Keratinocyte (primary cell): ENCODE results near the gene CYB561. TPM values are rescaled to one million over a fixed set of nuclear protein-coding genes. Genes with fewer than 3 reads are reported as not detected.
"Not testable (repeated sequence)": the region's sequence is repeated elsewhere in the genome, so short reads cannot be mapped to it uniquely, and the experiment has no call there.

Experiments
- DNase-seq: peaks from one replicate; pipeline ENCODE4 v3.0.0-alpha.2; 2011; ENCODE audit warnings: low read depth, missing footprints, low spot score
- FAIRE-seq: peaks from 2 replicates; lab custom pipeline; 2011; peaks lifted over from hg19 to GRCh38; lab: Jason Lieb, UNC
- H2AFZ ChIP-seq: 2 replicates; pipeline ENCODE4 v1.6.0; 2012; ENCODE audit warnings: low read length, control low read depth, inconsistent platforms; ENCODE audit not compliant: control insufficient read depth
- H3K27ac ChIP-seq: 2 replicates; pipeline ENCODE4 v1.5.1; 2011; ENCODE audit warnings: low read length; ENCODE audit not compliant: control insufficient read depth, insufficient read depth
- H3K27me3 ChIP-seq: 3 replicates; pipeline ENCODE4 v1.6.0; 2011; ENCODE audit warnings: low read length; ENCODE audit not compliant: control insufficient read depth, insufficient read depth; ENCODE audit errors: extremely low read depth
- H3K36me3 ChIP-seq, 2 experiments: 2 replicates in 1 of 2; 3 replicates in 1 of 2; pipeline ENCODE4 v1.5.1; 2011; ENCODE audit warnings: low read length in 2 of 2, mild to moderate bottlenecking in 1 of 2; ENCODE audit not compliant: control insufficient read depth in 2 of 2, insufficient read depth in 2 of 2; ENCODE audit errors: extremely low read depth in 1 of 2
- H3K4me1 ChIP-seq: 3 replicates; pipeline ENCODE4 v1.5.1; 2011; ENCODE audit warnings: low read length; ENCODE audit not compliant: control insufficient read depth, insufficient read depth; ENCODE audit errors: extremely low read depth
- H3K4me2 ChIP-seq: 3 replicates; pipeline ENCODE4 v1.6.0; 2011; ENCODE audit warnings: low read depth, low read length; ENCODE audit not compliant: control insufficient read depth, insufficient read depth; ENCODE audit errors: extremely low read depth
- H3K4me3 ChIP-seq, 3 experiments: fragments of 200-600 bp in 1 of 3; sonication (generic) in 1 of 3; 2 replicates in 2 of 3; 3 replicates in 1 of 3; pipeline ENCODE4 v1.5.1; 2011 to 2016; ENCODE audit warnings: low read length in 3 of 3, mild to moderate bottlenecking in 3 of 3, control low read depth in 2 of 3, inconsistent platforms in 1 of 3, low read depth in 1 of 3, mixed read lengths in 1 of 3, mixed run types in 1 of 3, moderate library complexity in 1 of 3; ENCODE audit not compliant: control insufficient read depth in 2 of 3, insufficient read depth in 2 of 3; ENCODE audit errors: extremely low read depth in 1 of 3
- H3K79me2 ChIP-seq: 2 replicates; pipeline ENCODE4 v1.6.0; 2012; ENCODE audit warnings: low read length; ENCODE audit not compliant: control insufficient read depth, insufficient read depth
- H3K9ac ChIP-seq: 3 replicates; pipeline ENCODE4 v1.6.0; 2011; ENCODE audit warnings: low read length; ENCODE audit not compliant: control insufficient read depth, insufficient read depth; ENCODE audit errors: extremely low read depth
- H3K9me1 ChIP-seq: 3 replicates; pipeline ENCODE4 v1.6.0; 2011; ENCODE audit warnings: low read length; ENCODE audit not compliant: control insufficient read depth, insufficient read depth; ENCODE audit errors: extremely low read depth
- H3K9me3 ChIP-seq: 2 replicates; pipeline ENCODE4 v1.5.1; 2012; ENCODE audit warnings: low read depth, low read length; ENCODE audit not compliant: control insufficient read depth
- H4K20me1 ChIP-seq: 3 replicates; pipeline ENCODE4 v1.6.0; 2011; ENCODE audit warnings: low read length; ENCODE audit not compliant: control insufficient read depth, insufficient read depth; ENCODE audit errors: extremely low read depth
- EZH2 ChIP-seq: IDR thresholded peaks from one replicate; pipeline ENCODE4 v1.6.1; 2012; ENCODE audit warnings: inconsistent platforms, mild to moderate bottlenecking, low read length, moderate library complexity
- dilution Hi-C: fragments of 300-500 bp; cut with MboI; formaldehyde crosslinking; loops from one replicate; pipeline ENCODE4 v1.7.0; 2020; ENCODE audit warnings: low sequenced_read_pairs; ENCODE audit not compliant: extremely low pct_ligation_motif_present
- polyA plus RNA-seq, 5 experiments: library from polyadenylated mRNA; depleted of rRNA in 3 of 5; stranded (reverse) in 3 of 5; stranded (forward) in 1 of 5; unstranded in 1 of 5; fragments of >200 nt; gene quantifications; 1 replicate in 1 of 5; 2 replicates in 3 of 5; 3 replicates in 1 of 5; pipeline versions ENCODE4 v1.2.1 to v1.2.3, GENCODE V29; 2011 to 2012; ENCODE audit warnings: missing spikeins in 2 of 5, low read depth in 1 of 5, low replicate concordance in 1 of 5
- TF ChIP-seq, protein P1 (sequence below), 3 experiments: IDR thresholded peaks in 1 of 3; conservative IDR thresholded peaks in 1 of 3; optimal IDR thresholded peaks in 1 of 3; 2 replicates in 2 of 3; 3 replicates in 1 of 3; pipeline versions ENCODE3 to v1.5.1; 2011; ENCODE audit warnings: low read length in 3 of 3, mild to moderate bottlenecking in 3 of 3, moderate library complexity in 2 of 3, control low read depth in 1 of 3, inconsistent platforms in 1 of 3; ENCODE audit not compliant: insufficient read depth in 2 of 3; ENCODE audit errors: extremely low read depth in 1 of 3

The CYB561 gene
- polyA plus RNA-seq, 1 donor (not counting 4 experiments of a cell fraction or from before 2014, with no cell fraction given) = 14.4 TPM

DNA sequence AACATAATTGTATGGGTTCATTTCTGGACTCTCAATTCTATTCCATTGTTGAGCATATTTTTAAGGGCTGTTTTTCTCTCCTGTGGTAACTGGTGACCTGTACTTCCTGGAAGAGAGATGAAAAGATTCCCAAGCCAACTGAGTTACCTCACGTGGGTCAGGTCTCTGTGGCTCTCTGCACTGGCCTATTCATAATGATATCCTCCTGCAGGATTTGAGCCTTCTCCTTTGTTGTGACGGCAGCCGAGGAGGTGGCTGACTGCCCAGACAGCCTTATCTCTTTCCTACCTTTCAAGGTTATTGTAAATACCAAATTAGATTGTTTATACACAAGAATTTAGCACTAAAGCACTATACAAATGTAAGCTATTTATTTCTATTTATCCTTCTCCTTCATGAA is 28.1 kb upstream of the CYB561 start:
- no peak overlapping the region for H2AFZ ChIP-seq

DNA sequence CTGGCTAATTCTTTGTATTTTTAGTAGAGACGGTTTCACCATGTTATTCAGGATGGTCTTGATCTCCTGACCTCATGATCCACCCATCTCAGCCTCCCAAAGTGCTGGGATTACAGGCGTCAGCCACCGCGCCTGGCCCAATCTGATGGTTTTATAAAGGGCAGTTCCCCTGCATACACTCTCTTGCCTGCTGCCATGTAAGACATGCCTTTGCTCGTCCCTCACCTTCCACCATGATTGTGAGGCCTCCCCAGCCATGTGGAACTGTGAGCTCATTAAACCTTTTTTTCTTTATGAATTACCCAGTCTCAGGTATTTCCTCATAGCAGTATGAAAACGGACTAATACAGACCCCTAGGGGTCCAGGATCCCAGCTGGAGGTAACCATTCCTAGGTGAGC is 22.0 kb upstream of the CYB561 start:
- H3K9me1 ChIP-seq, H4K20me1 ChIP-seq, dilution Hi-C loops, H3K27ac ChIP-seq, H3K9ac ChIP-seq, H3K4me3 ChIP-seq, H3K79me2 ChIP-seq, DNase-seq, H3K27me3 ChIP-seq, FAIRE-seq, H3K4me2 ChIP-seq, H2AFZ ChIP-seq, H3K4me1 ChIP-seq, H3K36me3 ChIP-seq, H3K9me3 ChIP-seq: not testable (repeated sequence)

More for the DNA sequence above, 28.1 kb upstream of the CYB561 start:
- H4K20me1 ChIP-seq = no peaks in the 10 kb centered on the region
- no peaks in the 10 kb centered on the region for H3K9me1 ChIP-seq
- H3K27me3 ChIP-seq = peaks cover 33% of the 10 kb centered on the region
- H3K4me1 ChIP-seq = peaks cover 14% of the 10 kb centered on the region
- H3K9ac ChIP-seq = no peak overlapping the region
- DNase-seq = no peak
- no peaks in the 10 kb centered on the region for H3K79me2 ChIP-seq
- H3K4me2 ChIP-seq = no peak overlapping the region
- H3K9me3 ChIP-seq = no peaks in the 10 kb centered on the region
- no peak for TF ChIP-seq EZH2
- TF ChIP-seq, protein P1, sequence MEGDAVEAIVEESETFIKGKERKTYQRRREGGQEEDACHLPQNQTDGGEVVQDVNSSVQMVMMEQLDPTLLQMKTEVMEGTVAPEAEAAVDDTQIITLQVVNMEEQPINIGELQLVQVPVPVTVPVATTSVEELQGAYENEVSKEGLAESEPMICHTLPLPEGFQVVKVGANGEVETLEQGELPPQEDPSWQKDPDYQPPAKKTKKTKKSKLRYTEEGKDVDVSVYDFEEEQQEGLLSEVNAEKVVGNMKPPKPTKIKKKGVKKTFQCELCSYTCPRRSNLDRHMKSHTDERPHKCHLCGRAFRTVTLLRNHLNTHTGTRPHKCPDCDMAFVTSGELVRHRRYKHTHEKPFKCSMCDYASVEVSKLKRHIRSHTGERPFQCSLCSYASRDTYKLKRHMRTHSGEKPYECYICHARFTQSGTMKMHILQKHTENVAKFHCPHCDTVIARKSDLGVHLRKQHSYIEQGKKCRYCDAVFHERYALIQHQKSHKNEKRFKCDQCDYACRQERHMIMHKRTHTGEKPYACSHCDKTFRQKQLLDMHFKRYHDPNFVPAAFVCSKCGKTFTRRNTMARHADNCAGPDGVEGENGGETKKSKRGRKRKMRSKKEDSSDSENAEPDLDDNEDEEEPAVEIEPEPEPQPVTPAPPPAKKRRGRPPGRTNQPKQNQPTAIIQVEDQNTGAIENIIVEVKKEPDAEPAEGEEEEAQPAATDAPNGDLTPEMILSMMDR (optimal IDR thresholded peaks at IDR 0.05 in 1 of 3, IDR thresholded peaks at IDR 0.05 in 1 of 3, conservative IDR thresholded peaks at IDR 0.05 in 1 of 3; ENCODE audit: extremely low read depth in 1 of 3, insufficient read depth in 2 of 3, low read length in 3 of 3) = no peak
- dilution Hi-C loops = no loop called here
- H3K27ac ChIP-seq = no peak overlapping the region
- no peaks in the 10 kb centered on the region for H3K36me3 ChIP-seq
- H3K4me3 ChIP-seq = no peak overlapping the region
- FAIRE-seq = no peak

DNA sequence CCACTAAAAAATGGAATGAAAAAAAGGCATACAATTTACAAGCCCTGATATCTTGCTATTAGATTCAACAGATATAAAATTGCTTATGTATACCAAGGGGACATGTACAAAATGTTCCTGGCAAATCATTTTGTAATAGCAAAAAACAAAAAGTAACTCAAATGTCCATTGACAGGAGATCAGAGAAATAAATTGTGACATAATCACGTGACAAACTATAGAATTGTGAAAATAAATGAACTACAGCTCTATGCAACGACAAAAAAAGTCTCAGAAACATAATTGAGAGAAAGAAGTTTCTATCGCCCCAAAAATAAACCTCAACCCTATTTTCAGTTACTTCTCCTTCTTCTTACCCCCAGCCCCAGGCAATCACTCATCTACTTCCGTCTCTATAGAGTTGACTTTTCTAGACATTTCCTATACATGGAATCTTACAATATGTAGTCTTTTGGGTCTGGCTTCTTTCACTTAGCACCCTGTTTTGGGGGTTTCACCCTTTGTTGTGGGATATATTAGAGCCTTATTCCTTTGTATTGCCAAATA is 18.7 kb upstream of the CYB561 start:
- Histone ChIP-seq H3K9me1 (no peaks in the 10 kb centered on the region), H3K4me2 (no peak overlapping the region), H3K36me3 (no peaks in the 10 kb centered on the region), H2AFZ (no peak overlapping the region), H3K79me2 (no peaks in the 10 kb centered on the region), H3K9me3 (no peaks in the 10 kb centered on the region), H4K20me1 (no peaks in the 10 kb centered on the region), H3K9ac (no peak overlapping the region), H3K27me3 (no peaks in the 10 kb centered on the region), H3K27ac (no peak overlapping the region), H3K4me1 (peaks cover 16% of the 10 kb centered on the region), H3K4me3 (no peak overlapping the region)
- TF ChIP-seq, protein P1 (optimal IDR thresholded peaks at IDR 0.05 in 1 of 3, IDR thresholded peaks at IDR 0.05 in 1 of 3, conservative IDR thresholded peaks at IDR 0.05 in 1 of 3; ENCODE audit: extremely low read depth in 1 of 3, insufficient read depth in 2 of 3, low read length in 3 of 3) = no peak
- TF ChIP-seq EZH2 = no peak
- dilution Hi-C loops = no loop called here
- DNase-seq (no peak), FAIRE-seq (no peak)
